Right renal pelvis (tissue), 4 donors: Measurements from ENCODE around the gene THOC1. TPM values are rescaled to one million over a fixed set of nuclear protein-coding genes. Genes with fewer than 3 reads are reported as not detected.

ENCODE experiments used
- DNase-seq, 4 donors: peaks; one replicate each; pipeline ENCODE4 v3.0.0-alpha.2; 2013; ENCODE audit warnings: low read depth in 4 of 4, low spot score in 3 of 4, missing footprints in 1 of 4
- polyA plus RNA-seq, 4 donors: library from polyadenylated mRNA; unstranded; fragments of 120-200 nt; gene quantifications; one replicate each; pipeline ENCODE4 v1.2.1, GENCODE V29; 2013; ENCODE audit not compliant: insufficient read length in 4 of 4

THOC1 gene
- polyA plus RNA-seq, 4 donors = 60.8 to 82.5 (median 68.3) TPM

- no peak for DNase-seq
Measured at GRCh38 chr18:285817-286216, 18.0 kb upstream of the THOC1 start.

GRCh38 chr18:275486-275885, 7.6 kb upstream of the THOC1 start:
- DNase-seq = no peak

GRCh38 chr18:274313-274712, 6.5 kb upstream of the THOC1 start:
- DNase-seq = no peak

GRCh38 chr18:273525-273924, 5.7 kb upstream of the THOC1 start:
- DNase-seq = no peak

- no peak for DNase-seq
Measured at GRCh38 chr18:272650-273049, 4.8 kb upstream of the THOC1 start.

- no peak for DNase-seq
Measured at GRCh38 chr18:269480-270095, 1.7 kb upstream of the THOC1 start.

- DNase-seq = peak in 3 of 4 donors; percentile 20 to 25 (median 23)
Measured at GRCh38 chr18:267380-267687, 513 bp downstream of the THOC1 start.

- no peak for DNase-seq
Measured at GRCh38 chr18:261398-262073, 6.3 kb downstream of the THOC1 start.

- no peak for DNase-seq
Measured at GRCh38 chr18:260547-260946, 7.3 kb downstream of the THOC1 start.

GRCh38 chr18:255171-255570, 12.7 kb downstream of the THOC1 start:
- no peak for DNase-seq

- no peak for DNase-seq
Measured at GRCh38 chr18:253121-253520, 14.7 kb downstream of the THOC1 start.

- DNase-seq = no peak
Measured at GRCh38 chr18:251572-251971, 16.3 kb downstream of the THOC1 start.

GRCh38 chr18:250685-251084, 17.2 kb downstream of the THOC1 start:
- DNase-seq = no peak

- DNase-seq = no peak
Measured at GRCh38 chr18:248053-248452, 19.8 kb downstream of the THOC1 start.

GRCh38 chr18:245282-245847, 22.5 kb downstream of the THOC1 start:
- DNase-seq = no peak

- no peak for DNase-seq
Measured at GRCh38 chr18:240175-240574, 27.7 kb downstream of the THOC1 start.

GRCh38 chr18:231563-231962, 36.3 kb downstream of the THOC1 start:
- DNase-seq = no peak

GRCh38 chr18:228586-228985, 39.3 kb downstream of the THOC1 start:
- no peak for DNase-seq

- no peak for DNase-seq
Measured at GRCh38 chr18:227902-228301, 39.9 kb downstream of the THOC1 start.

- no peak for DNase-seq
Measured at GRCh38 chr18:227374-227773, 40.5 kb downstream of the THOC1 start.

- DNase-seq = no peak
Measured at GRCh38 chr18:225745-226144, 42.1 kb downstream of the THOC1 start.

- no peak for DNase-seq
Measured at GRCh38 chr18:220708-221107, 47.1 kb downstream of the THOC1 start.
